GM21515 (cell line): Measurements from ENCODE around the gene HAO2.

Source experiments
- ATAC-seq: cut with Tn5 transposase; IDR thresholded peaks from one replicate; pipeline ENCODE4 v1.9.1; 2021; ENCODE audit not compliant: unreplicated experiment

The HAO2 gene

GRCh38 chr1:119430486-119430885 lies 61.9 kb downstream of the HAO2 start:
- no peak for ATAC-seq

GRCh38 chr1:119431836-119432235 lies 63.3 kb downstream of the HAO2 start:
- no peak for ATAC-seq

- ATAC-seq = no peak
These were observed 66.5 kb downstream of the HAO2 start for GRCh38 chr1:119435052-119435451.

- no peak for ATAC-seq
These were observed 70.2 kb downstream of the HAO2 start for GRCh38 chr1:119438761-119439160.

- ATAC-seq = no peak
These were observed 72.2 kb downstream of the HAO2 start for GRCh38 chr1:119440721-119441307.

- ATAC-seq = no peak
These were observed 74.2 kb downstream of the HAO2 start for GRCh38 chr1:119442756-119443155.
